Mucosa of stomach (tissue), 1 donor: ENCODE data around the gene MYLK2.

Experiments used
- H3K27me3 ChIP-seq: one replicate; pipeline ENCODE4 v1.7.0; 2013; ENCODE audit warnings: mild to moderate bottlenecking, low read length; ENCODE audit not compliant: control insufficient read depth, insufficient read depth
- H3K36me3 ChIP-seq: one replicate; pipeline ENCODE4 v1.7.0; 2013; ENCODE audit warnings: low read length; ENCODE audit not compliant: control insufficient read depth, insufficient read depth
- H3K4me1 ChIP-seq: one replicate; pipeline ENCODE4 v1.7.0; 2013; ENCODE audit warnings: mild to moderate bottlenecking, low read length; ENCODE audit not compliant: control insufficient read depth, insufficient read depth
- H3K4me3 ChIP-seq: one replicate; pipeline ENCODE4 v1.7.0; 2013; ENCODE audit warnings: low read length
- H3K9ac ChIP-seq: one replicate; pipeline ENCODE4 v1.7.0; 2013; ENCODE audit warnings: mild to moderate bottlenecking, low read length, moderate library complexity
- H3K9me3 ChIP-seq: one replicate; pipeline ENCODE4 v1.7.0; 2013; ENCODE audit warnings: mild to moderate bottlenecking, low read length, moderate library complexity; ENCODE audit not compliant: control insufficient read depth
- donor health status: Pancreatic carcinoma.

The MYLK2 gene

DNA sequence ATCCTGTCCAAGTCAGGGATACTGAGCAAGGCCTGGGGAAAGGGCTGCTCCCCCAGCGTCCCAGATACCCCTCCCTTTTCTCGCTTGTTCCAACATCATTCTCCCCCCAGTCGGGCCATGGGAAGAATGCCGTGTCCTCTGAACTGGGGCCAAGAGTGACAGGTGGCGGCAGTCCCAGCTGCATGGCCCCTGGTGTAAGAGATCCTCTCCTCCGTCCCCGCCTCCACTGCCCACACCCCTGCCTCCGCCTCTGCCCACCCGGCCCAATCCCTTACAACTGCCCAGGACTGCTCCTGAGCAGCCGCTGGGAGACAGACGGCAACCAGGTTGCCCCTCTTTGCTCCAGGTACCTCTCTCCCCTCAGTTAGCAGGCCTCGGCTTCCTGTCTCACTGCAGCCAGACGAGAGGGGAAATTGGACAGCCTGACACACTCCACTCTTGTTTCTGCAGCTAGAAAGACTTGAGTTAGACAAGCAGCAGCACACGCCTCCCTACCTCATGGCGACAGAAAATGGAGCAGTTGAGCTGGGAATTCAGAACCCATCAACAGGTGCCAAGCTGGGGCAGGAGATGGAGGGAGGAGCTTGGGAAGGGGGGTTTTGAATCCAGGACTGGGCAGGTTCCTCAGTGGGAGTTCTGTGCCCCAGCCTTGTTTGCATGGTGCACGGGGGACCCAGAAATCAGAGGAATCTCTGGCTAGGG, at the start of gene MYLK2:
TSS of gene MYLK2 (plus strand) at position 274 of the 702 bp plus-strand sequence. CDS start at position 499, 225 bp downstream.
- Histone ChIP-seq H3K36me3 (no peaks in the 10 kb centered on the region), H3K9ac (no peak within 1 kb of the TSS), H3K9me3 (no peaks in the 10 kb centered on the region), H3K4me1 (peaks cover 9% of the 10 kb centered on the region), H3K4me3 (no peak within 1 kb of the TSS), H3K27me3 (no peaks in the 10 kb centered on the region)

DNA sequence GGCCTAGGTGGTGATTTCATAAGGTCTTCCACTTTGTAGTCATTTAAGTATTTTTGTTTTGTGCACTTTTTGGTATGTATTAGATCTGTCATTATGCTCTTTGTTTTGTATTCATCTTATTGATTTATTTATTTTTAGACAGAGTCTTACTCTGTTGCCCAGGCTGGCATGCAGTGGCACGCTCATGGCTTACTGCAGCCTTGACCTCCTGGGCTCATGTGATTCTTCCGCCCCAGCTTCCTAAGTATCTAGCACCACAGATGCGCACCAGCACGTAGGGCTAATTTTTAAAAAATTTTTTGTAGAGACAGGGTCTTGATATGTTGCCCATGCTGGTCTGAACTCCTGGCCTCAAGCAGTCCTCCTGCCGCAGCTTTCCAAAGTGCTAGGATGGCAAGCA, 49.5 kb upstream of the MYLK2 start:
- H3K9me3 ChIP-seq: no peaks in the 10 kb centered on the region
- H3K27me3 ChIP-seq: no peaks in the 10 kb centered on the region
- no peak overlapping the region for H3K4me3 ChIP-seq
- no peaks in the 10 kb centered on the region for H3K4me1 ChIP-seq
- no peaks in the 10 kb centered on the region for H3K36me3 ChIP-seq
- no peak overlapping the region for H3K9ac ChIP-seq

GRCh38 chr20:31770243-31770642, 48.9 kb upstream of the MYLK2 start:
- Histone ChIP-seq H3K9me3 (no peaks in the 10 kb centered on the region), H3K9ac (no peak overlapping the region), H3K4me1 (no peaks in the 10 kb centered on the region), H3K4me3 (no peak overlapping the region), H3K27me3 (no peaks in the 10 kb centered on the region), H3K36me3 (no peaks in the 10 kb centered on the region)

GRCh38 chr20:31774408-31774807, 44.7 kb upstream of the MYLK2 start:
- no peaks in the 10 kb centered on the region for H3K36me3 ChIP-seq
- no peak overlapping the region for H3K9ac ChIP-seq
- no peaks in the 10 kb centered on the region for H3K9me3 ChIP-seq
- no peak overlapping the region for H3K4me3 ChIP-seq
- H3K27me3 ChIP-seq: no peaks in the 10 kb centered on the region
- no peaks in the 10 kb centered on the region for H3K4me1 ChIP-seq

GRCh38 chr20:31780839-31781238, 38.3 kb upstream of the MYLK2 start:
- Histone ChIP-seq H3K9ac (no peak overlapping the region), H3K27me3 (no peaks in the 10 kb centered on the region), H3K36me3 (no peaks in the 10 kb centered on the region), H3K9me3 (no peaks in the 10 kb centered on the region), H3K4me1 (peaks cover 7% of the 10 kb centered on the region), H3K4me3 (no peak overlapping the region)

- Histone ChIP-seq H3K9ac (no peak overlapping the region), H3K4me3 (no peak overlapping the region), H3K9me3 (no peaks in the 10 kb centered on the region), H3K36me3 (no peaks in the 10 kb centered on the region), H3K27me3 (no peaks in the 10 kb centered on the region), H3K4me1 (peaks cover 7% of the 10 kb centered on the region)
These were observed 37.2 kb upstream of the MYLK2 start for GRCh38 chr20:31781945-31782344.

DNA sequence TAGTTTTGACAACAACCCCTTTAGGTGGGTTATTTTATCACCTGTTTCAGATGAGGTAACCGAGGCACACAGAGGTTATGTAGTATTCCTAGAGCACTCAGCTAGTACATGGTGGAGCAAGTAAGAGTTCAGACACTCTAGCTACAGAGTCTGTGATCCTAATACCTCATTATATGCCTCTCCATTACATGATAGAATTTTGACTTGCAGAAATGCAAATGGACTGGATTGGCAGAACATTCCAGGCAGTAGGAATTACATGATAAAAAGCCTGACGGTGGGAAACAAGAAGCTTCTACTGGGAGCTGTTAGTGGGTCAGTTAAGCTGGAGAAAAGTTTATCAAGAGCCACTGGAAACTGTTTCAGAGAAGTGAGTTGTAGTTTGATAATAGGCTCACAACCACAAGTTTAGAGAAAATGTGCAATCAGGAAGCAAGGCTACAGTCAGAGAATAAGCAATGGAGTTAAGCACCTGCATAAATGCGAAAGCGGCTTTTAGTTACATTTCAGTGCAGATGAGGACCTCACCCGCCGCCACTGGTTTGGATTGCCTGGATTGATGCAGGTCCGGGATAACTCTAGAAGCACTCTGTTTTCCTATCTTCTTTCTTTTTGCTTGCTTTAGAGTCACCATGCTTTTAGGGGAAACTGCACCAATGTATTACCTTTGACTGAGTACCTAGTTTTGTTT, 34.7 kb upstream of the MYLK2 start:
- Histone ChIP-seq H3K9me3 (no peaks in the 10 kb centered on the region), H3K27me3 (no peaks in the 10 kb centered on the region), H3K9ac (no peak overlapping the region), H3K4me1 (peaks cover 7% of the 10 kb centered on the region), H3K36me3 (no peaks in the 10 kb centered on the region), H3K4me3 (no peak overlapping the region)

- no peaks in the 10 kb centered on the region for H3K36me3 ChIP-seq
- H3K4me1 ChIP-seq: peaks cover 7% of the 10 kb centered on the region
- H3K4me3 ChIP-seq: no peak overlapping the region
- no peak overlapping the region for H3K9ac ChIP-seq
- H3K27me3 ChIP-seq: no peaks in the 10 kb centered on the region
- no peaks in the 10 kb centered on the region for H3K9me3 ChIP-seq
These were observed 34.1 kb upstream of the MYLK2 start for GRCh38 chr20:31785089-31785488.

DNA sequence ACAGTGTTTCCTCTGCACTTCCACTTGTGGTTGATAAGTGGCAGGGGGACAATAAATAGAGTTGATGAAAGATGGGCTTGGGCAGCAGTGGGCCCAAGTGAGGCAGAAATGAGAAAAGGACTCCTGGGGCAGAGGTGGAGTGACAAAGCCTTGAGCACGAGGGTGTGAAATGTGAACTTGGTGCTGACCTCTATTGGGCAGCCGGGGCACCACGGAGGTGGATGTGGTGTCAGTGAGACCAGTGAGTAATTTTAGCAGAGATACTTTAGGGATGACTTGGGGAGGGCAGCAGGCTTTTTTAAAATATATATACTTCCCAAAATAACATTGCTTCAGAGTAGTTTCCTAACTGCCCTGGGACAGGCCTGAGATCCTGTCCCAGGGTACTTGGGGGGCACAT, 30.6 kb upstream of the MYLK2 start:
- Histone ChIP-seq H3K4me3 (no peak overlapping the region), H3K27me3 (no peaks in the 10 kb centered on the region), H3K36me3 (no peaks in the 10 kb centered on the region)

DNA sequence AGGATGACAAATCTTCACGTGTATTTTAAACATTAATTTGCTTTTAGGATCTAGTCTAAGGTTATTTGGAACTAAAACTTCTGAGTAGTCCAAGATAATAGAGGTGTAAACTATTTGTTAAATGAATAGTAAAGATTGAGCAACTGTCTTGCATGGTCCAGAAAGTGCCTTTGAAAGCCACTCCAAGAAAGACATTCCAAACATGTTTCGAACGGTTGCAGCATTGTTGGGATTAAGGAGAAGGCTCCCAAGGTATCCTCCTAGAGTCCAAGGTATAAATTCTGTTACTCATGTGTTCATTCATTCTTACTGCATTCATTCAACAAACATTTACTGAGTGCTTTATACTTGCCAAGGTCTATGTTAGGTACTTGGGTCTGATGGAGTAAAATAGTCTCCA, 28.8 kb upstream of the MYLK2 start:
- H3K4me3 ChIP-seq: no peak overlapping the region
- no peaks in the 10 kb centered on the region for H3K27me3 ChIP-seq
- H3K4me1 ChIP-seq: peaks cover 1% of the 10 kb centered on the region
- H3K9ac ChIP-seq: no peak overlapping the region
- H3K36me3 ChIP-seq: no peaks in the 10 kb centered on the region
- no peaks in the 10 kb centered on the region for H3K9me3 ChIP-seq

More for the DNA sequence above, 30.6 kb upstream of the MYLK2 start:
- no peaks in the 10 kb centered on the region for H3K9me3 ChIP-seq
- H3K9ac ChIP-seq: no peak overlapping the region
- H3K4me1 ChIP-seq: peaks cover 7% of the 10 kb centered on the region

- Histone ChIP-seq H3K36me3 (no peaks in the 10 kb centered on the region), H3K9ac (no peak overlapping the region), H3K9me3 (no peaks in the 10 kb centered on the region), H3K27me3 (no peaks in the 10 kb centered on the region), H3K4me1 (no peaks in the 10 kb centered on the region), H3K4me3 (no peak overlapping the region)
These were observed 21.8 kb upstream of the MYLK2 start for GRCh38 chr20:31797364-31797763.

DNA sequence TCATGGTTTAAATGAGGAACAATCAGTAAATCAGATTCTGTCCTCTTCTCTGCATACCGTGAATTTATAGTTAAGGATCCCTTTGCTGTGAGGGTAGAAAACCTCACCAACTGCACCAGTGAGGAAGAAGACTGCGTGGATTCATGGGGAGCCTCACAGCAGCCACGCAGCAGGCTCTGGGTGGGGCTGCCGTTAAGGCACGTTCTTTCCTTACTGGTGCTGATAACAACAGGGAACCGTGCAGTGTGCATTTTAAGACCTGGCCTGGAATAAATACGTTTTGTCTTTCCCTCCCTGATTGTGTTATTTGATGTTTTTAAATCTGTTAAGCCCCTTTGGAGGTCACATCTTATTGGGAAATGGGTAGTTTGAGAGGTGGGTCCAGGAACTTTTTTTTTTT, 17.6 kb upstream of the MYLK2 start:
- no peaks in the 10 kb centered on the region for H3K9me3 ChIP-seq
- H3K4me1 ChIP-seq: no peaks in the 10 kb centered on the region
- no peak overlapping the region for H3K9ac ChIP-seq
- no peaks in the 10 kb centered on the region for H3K27me3 ChIP-seq
- H3K4me3 ChIP-seq: no peak overlapping the region
- H3K36me3 ChIP-seq: no peaks in the 10 kb centered on the region
